HG02759 (cell line): ENCODE data around the gene ACSS3.

Source experiments
- ATAC-seq: cut with Tn5 transposase; IDR thresholded peaks from one replicate; pipeline ENCODE4 v1.9.1; 2021; ENCODE audit warnings: mild to moderate bottlenecking, moderate library complexity; ENCODE audit not compliant: unreplicated experiment

The ACSS3 gene

DNA sequence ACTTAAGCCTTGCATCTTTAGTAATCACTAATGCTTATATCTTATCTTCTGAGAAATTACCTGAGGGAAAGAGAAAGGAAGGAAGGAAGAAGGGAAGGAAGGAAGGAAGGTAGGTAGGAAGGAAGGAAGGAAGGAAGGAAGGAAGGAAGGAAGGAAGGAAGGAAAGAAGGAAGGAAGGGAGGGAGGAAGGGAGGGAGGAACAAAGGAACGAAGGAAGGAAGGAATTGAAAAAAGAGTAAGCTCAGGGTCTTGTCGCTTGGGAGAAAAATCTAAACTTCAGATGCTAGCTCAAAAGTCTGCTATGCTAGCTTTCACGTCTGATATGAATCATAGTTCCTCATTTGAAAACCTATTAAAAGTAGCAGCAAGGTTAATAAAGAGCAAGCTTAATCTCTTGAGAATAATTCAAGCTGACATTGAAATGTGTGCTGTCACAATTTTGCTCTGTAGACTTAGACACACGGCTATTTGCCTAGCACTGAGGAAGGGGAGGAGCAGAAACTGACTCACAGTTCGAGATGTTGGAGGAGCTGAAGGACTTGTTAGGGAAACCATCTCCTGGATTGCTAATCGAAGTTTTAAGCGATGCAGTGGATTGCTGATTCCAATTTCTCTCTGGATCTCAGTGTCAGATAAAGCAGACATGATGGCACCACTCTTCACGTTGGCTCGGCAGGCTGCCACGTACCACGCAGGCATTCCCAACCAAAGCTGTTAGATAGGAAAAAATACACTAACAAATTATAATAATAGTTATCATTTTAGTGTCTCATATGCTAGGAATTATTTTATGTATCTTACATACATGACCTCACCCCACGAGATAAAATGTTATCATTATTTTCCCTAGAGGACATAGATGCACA is 216.7 kb downstream of the ACSS3 start:
- ATAC-seq = peak; percentile 78

DNA sequence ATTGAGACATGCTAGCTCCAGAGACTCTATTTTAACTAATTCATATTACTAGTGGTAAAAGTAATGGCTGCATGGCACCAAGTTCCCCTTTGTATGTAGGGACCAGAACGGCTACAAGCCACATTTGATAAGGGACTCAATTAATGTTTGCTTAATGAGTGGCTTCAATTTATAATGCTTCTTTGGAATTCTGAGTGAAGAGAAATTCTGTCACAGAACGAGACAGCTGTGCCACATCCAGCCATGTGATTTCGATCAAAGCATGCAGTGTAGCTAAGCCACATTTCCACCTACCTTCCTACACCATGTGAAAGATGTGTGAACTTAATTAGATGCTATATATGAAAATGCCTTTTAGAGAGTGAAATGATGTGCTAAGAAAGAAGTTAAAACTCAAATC is 217.4 kb downstream of the ACSS3 start:
- no peak for ATAC-seq

DNA sequence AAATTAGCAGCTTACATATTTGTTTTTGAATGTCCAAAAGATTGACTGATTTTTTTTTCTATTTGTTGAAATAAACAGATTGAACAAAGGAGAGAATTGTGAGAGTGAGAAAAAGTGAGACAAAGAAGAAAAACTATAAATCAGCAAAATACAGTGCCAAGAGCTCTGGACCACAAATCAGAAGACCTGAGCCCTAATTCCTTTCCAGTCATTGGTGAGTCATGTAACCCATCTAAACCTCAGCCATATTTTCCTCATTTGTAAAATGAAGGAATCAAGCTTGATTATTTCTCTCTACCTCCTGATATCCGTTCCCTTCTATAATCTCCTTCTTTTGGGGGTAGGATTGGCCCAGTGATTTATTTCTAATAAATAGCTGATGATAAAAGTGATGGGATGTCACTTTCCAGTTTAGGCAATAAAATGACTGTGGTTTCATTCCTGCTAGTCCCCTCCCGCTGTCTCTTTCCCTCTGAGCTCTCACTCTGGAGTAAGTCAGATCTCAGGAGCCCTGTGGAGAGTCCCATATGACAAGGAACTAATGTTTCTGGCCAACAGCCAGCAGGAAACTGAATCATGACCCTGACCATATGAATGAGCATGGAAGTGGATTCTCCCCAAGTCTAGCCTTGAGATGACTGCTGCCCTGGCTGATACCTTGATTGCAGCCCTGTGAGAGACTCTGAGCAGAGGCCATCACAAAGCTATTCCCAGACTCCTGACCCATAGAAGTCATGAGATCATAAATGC is 218.9 kb downstream of the ACSS3 start:
- no peak for ATAC-seq

DNA sequence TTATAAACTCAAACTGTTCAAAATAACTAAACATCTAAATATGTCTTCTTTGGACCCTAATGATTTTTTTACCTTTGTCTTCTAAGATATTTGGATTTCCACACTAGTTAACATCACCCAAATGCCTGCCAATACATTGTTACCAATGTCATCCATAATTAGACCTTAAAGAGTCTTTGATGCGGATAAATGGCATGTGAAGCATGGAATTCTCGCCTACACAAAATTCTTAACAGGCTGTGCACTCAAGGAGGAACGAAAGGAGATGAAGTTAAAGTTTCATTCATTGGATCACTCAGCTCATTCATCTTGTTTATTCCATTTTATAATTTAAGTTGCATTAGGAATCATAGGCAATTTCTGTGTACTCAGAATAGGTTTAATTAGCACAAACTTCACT is 219.7 kb downstream of the ACSS3 start:
- ATAC-seq = no peak

DNA sequence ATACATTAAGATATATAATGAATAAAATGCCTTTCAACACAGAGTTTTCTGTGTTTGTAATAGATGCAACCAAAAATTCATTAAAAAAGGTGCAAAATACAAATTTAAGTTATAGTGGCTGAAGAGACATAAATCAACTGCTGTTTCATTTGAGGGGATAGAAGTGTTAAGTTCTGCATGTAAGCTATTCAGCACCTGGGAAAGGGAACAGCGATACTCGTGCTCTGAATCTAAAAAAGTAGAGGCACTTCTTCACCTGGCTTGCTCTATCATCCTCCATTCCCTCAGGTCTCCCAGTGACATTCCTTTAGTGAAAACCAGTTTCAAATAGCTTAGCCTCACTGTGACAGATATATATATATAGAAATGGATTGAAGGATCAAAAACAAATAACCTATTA is 222.6 kb downstream of the ACSS3 start:
- no peak for ATAC-seq

DNA sequence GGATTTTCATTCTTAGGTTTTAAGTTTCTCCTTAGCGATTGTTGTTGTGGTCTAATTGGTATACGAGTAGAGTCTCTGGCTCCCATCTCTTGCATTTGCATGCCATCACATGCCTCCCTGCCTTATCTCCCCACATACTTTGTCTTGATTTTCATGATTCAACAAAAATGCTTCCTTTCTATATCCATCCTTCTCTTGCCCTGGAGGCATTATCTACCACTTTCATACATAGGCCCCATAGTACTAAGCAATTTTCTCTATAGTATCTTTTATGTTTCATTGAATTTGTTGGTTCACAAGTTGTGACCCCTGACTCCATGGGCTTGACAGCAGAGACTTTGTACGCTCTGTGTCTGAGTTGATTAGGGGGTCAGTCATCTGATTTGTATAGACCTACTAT is 226.1 kb downstream of the ACSS3 start:
- no peak for ATAC-seq
